GM20000 (cell line): ENCODE measurements around the gene YIF1B.

ENCODE experiments used
- DNase-seq: peaks from one replicate; pipeline ENCODE4 v3.0.0; 2012; ENCODE audit warnings: low spot score
- CTCF ChIP-seq: IDR thresholded peaks from 2 replicates; pipeline ENCODE4 v1.5.1; 2012; ENCODE audit warnings: mild to moderate bottlenecking, control low read depth; ENCODE audit errors: extremely low read depth, missing control alignments

YIF1B gene

DNA sequence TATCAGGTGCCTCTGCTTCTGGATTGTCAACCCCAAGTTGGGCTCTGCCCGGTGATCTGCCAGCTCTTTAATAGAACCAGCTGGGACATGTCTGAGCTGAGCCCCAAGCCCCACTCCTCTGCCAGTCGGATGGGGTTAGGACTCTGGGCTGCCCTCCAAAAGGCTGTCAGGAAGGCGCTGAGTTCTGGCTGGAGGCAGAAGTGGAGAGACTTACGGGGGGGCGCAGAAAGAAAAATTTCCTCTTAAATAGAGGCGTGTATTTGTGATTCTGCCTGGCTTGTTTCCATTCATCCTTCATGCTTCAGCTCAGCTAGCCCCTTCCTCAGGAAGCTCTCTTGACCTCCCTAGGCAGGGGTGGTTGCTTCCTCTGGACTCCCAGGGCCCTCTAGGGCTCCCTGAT is 2.9 kb upstream of the YIF1B start:
- TF ChIP-seq CTCF, result no peak

DNA sequence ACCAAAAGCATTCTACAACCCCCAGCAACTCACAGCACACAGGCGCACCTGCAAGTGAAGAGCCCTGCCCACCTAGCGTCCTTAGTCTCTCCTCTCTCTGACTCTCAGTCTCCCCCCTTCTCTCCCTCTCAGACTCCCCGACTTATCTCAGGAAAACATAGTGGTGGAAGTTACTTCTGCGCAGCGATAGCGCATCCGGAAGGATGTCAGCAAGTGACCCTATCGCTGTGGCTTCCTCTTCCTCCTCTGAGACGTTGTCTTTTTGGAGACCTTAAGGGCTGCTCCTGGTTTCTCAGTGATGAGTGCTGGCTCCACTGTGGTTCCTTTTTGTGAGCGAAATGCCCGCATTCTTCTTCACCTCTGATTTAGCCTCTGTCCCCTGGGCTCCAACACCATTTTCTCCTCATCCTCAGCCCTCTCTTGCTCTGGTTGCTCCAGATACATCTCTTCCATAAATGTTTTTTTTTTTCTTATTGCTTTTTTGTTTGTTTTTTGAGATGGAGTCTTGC is 1.4 kb upstream of the YIF1B start:
- TF ChIP-seq CTCF, result no peak
- DNase-seq, result no peak

More for the DNA sequence above, 2.9 kb upstream of the YIF1B start:
- DNase-seq, result no peak

DNA sequence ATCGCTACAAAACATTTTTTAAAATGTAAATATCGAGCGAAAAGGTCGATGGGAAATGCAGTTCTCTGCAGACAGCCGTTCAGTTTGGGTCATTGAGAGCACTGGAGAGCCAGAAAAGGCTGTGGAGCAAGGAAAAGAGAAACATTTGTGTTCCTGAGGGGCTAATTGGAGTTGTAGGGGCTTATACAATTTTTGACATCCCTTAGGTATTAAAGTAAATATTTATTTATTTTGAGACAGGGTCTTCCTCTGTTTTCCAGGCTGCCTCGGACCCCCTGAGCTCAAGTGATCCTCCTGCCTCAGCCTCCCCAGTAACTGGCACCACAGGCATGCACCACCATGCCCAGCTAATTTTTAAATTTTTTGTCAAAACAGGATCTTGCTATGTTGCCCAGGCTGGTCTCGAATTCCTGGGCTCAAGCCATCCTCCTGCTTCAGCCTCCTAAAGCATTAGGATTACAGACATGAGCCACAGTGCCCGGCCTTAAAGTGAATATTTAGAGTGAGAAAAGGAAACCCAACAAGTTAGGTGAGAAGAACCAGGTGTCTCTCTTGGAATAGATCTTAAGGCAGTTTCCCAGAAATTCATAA is 825 bp upstream of the YIF1B start:
- DNase-seq, result no peak
- TF ChIP-seq CTCF, result no peak

DNA sequence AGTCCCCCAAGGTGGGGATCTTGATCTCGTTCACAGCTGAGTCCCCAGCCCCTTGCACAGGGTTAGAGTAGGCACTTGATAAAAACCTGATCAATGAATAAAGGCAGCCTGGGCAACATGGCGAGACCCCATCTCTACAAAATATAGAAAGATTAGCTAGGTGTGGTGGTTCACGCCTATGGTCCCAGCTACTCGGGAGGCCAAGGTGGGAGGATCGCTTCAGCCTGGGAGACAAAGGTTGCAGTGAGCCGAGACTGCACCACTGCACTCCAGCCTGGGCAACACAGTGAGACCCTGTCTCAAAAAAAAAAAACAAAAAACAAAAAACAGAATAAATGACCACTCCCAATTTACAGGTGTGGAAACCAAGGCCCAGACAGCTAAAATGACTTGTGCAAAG is 4.8 kb downstream of the YIF1B start:
- TF ChIP-seq CTCF, result no peak
- no peak for DNase-seq

- TF ChIP-seq CTCF, result no peak
- no peak for DNase-seq
These were observed 5.5 kb downstream of the YIF1B start for GRCh38 chr19:38310279-38310670.

GRCh38 chr19:38309615-38310278 is 6.0 kb downstream of the YIF1B start:
- DNase-seq, result no peak
- no peak for TF ChIP-seq CTCF

- no peak for TF ChIP-seq CTCF
- no peak for DNase-seq
These were observed 6.7 kb downstream of the YIF1B start for GRCh38 chr19:38308926-38309614.
